Skeletal muscle tissue (tissue), 4 donors: ENCODE data around the gene CHD1L. TPM values are rescaled to one million over a fixed set of nuclear protein-coding genes. Genes with fewer than 3 reads are reported as not detected.
"Not testable (repeated sequence)": the region's sequence is repeated elsewhere in the genome, so short reads cannot be mapped to it uniquely, and the experiment has no call there.

Experiments used
- H3K27ac ChIP-seq: one replicate; pipeline ENCODE4 v1.7.0; 2013; ENCODE audit warnings: mild to moderate bottlenecking, low read depth, low read length, inconsistent platforms
- H3K27me3 ChIP-seq, 3 donors: one replicate each; pipeline ENCODE4 v1.7.0; 2013; ENCODE audit warnings: low read length in 3 of 3; ENCODE audit not compliant: control insufficient read depth in 3 of 3, insufficient read depth in 3 of 3
- H3K36me3 ChIP-seq, 3 donors: one replicate each; pipeline ENCODE4 v1.7.0; 2013; ENCODE audit warnings: low read length in 3 of 3; ENCODE audit not compliant: control insufficient read depth in 3 of 3, insufficient read depth in 3 of 3
- H3K4me1 ChIP-seq, 3 donors: one replicate each; pipeline ENCODE4 v1.7.0; 2013; ENCODE audit warnings: low read length in 3 of 3, mild to moderate bottlenecking in 3 of 3; ENCODE audit not compliant: control insufficient read depth in 3 of 3, insufficient read depth in 3 of 3
- H3K4me3 ChIP-seq, 3 donors: one replicate each; pipeline ENCODE4 v1.7.0; 2013; ENCODE audit warnings: low read length in 3 of 3
- H3K9ac ChIP-seq, 3 donors: one replicate each; pipeline ENCODE4 v1.7.0; 2013; ENCODE audit warnings: low read length in 3 of 3, mild to moderate bottlenecking in 3 of 3, moderate library complexity in 2 of 3, low read depth in 1 of 3
- H3K9me3 ChIP-seq, 3 donors: one replicate each; pipeline ENCODE4 v1.7.0; 2013; ENCODE audit warnings: low read length in 3 of 3; ENCODE audit not compliant: control insufficient read depth in 3 of 3
- total RNA-seq: library from RNA; depleted of rRNA; stranded (reverse); fragments of >200 nt; gene quantifications from one replicate; pipeline ENCODE4 v1.2.3, GENCODE V29; 2014
- donor health status: Osteomylitis.

The CHD1L gene
- total RNA-seq, 1 donor from 2014 or later: 23.5 TPM

DNA sequence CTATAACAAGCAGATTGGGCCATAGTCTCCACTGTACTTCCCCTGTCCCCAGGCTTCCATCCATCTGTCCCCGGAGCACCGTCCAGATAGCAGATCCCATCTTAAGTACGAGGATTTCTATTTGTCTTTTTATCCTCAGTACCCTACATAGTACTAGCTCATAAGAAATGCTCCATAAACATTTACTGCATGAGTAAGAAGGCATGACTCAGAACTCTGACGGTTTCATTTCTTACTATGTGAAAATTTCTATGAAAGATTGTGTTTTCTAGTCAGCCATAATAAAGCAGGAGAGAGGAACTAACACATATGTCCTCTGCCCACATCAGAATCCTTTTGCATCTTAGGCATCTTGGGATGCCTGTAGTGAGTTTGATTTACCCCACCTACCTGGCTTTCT lies 49.5 kb downstream of the CHD1L start:
- Histone ChIP-seq H3K27ac (no peak overlapping the region), H3K36me3 (peaks cover 65 to 80% (median 78%) of the 10 kb centered on the region in 3 donors), H3K27me3 (no peaks in the 10 kb centered on the region), H3K4me1 (no peaks in the 10 kb centered on the region), H3K9me3 (no peaks in the 10 kb centered on the region), H3K9ac (no peak overlapping the region), H3K4me3 (no peak overlapping the region)

DNA sequence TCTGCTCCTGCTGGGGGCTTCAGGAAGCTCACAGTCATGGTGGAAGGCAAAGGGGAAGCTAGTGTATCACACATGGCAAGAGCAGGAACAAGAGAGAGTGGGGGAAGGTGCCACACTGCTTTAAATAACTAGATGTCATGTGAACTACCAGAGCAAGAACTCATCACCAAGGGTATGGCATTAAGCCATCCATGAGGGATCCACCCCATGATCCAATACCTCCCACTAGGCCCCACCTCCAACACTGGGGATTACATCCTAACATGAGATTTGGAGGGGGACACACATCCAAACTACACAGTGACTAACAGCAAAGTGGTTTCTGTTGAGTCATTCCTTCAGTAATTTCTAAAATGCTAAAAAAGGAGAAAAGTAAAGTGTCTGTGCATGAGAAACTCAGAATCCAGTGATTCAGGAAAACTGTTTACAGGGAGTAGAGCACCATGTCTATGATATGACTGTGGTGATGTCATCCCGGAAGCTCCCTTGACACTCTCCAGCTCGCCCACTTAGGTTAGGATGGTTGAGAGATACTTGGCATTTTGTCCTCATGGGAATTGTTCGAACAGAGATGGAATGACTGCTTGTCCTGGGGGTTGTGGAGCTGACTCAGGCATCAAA lies 50.3 kb downstream of the CHD1L start:
- no peak overlapping the region for H3K9ac ChIP-seq
- no peak overlapping the region for H3K4me3 ChIP-seq
- H3K27ac ChIP-seq: no peak overlapping the region
- no peaks in the 10 kb centered on the region for H3K9me3 ChIP-seq
- H3K36me3 ChIP-seq: peaks cover 65 to 81% (median 71%) of the 10 kb centered on the region in 3 donors
- no peaks in the 10 kb centered on the region for H3K27me3 ChIP-seq
- no peaks in the 10 kb centered on the region for H3K4me1 ChIP-seq

DNA sequence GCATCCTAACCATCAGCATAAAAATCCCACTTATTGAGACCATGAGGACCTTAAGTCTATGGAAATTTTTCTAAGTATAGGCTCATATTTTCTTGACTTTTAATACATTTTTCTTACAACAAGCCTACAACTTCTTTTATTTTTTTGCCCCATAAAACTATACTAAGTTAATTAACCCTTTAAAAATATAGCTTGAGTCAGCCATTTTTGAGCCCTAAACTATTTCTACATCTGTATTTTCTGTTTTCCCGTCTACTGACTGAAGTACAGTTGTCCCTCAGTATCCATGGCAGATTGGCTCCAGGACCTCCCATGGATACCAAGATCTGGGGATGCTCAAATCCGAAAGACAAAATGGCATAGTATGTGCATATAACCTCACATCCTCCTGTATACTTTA lies 55.0 kb downstream of the CHD1L start:
- Histone ChIP-seq H3K36me3 (peaks cover 34 to 42% (median 41%) of the 10 kb centered on the region in 3 donors), H3K27me3 (no peaks in the 10 kb centered on the region)

DNA sequence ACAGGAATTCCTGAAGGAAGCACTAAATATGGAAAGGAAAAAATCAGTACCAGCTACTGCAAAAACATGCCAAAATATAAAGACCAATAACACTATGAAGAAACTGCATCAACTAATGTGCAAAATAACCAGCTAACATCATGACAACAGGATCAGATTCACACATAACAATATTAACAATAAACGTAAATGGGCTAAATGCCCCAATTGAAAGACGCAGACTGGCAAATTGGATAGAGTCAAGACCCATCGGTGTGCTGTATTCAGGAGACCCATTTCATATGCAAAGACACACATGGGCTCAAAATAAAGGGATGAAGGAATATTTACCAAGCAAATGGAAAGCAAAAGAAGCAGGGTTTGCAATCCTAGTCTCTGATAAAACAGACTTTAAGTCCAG lies 63.3 kb downstream of the CHD1L start:
- H3K27ac ChIP-seq, H3K9ac ChIP-seq, H3K36me3 ChIP-seq, H3K27me3 ChIP-seq, H3K4me1 ChIP-seq, H3K4me3 ChIP-seq: not testable (repeated sequence)
- H3K9me3 ChIP-seq: peaks cover 2 to 11% (median 4%) of the 10 kb centered on the region in 3 donors

More for the DNA sequence above, 55.0 kb downstream of the CHD1L start:
- H3K4me1 ChIP-seq: no peaks in the 10 kb centered on the region
- no peak overlapping the region for H3K9ac ChIP-seq
- H3K9me3 ChIP-seq: peaks cover 0 to 7% (median 2%) of the 10 kb centered on the region in 3 donors
- H3K4me3 ChIP-seq: no peak overlapping the region
- H3K27ac ChIP-seq: no peak overlapping the region

DNA sequence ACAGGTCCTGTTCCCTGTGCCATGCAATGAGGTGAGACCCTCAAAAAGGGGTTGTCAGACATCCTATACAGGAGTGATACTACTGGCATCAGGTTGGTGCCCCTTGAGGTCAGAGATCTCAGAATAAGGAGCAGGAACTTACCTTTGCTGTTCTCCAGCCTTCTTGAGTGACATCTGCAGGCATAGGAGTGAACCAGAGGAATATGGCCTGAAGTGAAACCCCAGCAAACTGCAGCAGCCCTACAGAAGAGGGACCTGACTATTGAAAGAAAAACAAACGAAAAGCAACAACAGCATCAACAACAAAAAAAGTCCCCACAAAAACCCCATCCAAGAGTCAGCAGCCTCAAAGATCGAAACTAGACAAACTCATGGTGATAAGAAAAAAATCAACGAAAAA lies 74.5 kb downstream of the CHD1L start:
- H3K4me3 ChIP-seq: no peak overlapping the region
- no peaks in the 10 kb centered on the region for H3K27me3 ChIP-seq
- H3K27ac ChIP-seq: no peak overlapping the region
- no peaks in the 10 kb centered on the region for H3K36me3 ChIP-seq
- H3K4me1 ChIP-seq: no peaks in the 10 kb centered on the region
- no peak overlapping the region for H3K9ac ChIP-seq
- H3K9me3 ChIP-seq: no peaks in the 10 kb centered on the region

DNA sequence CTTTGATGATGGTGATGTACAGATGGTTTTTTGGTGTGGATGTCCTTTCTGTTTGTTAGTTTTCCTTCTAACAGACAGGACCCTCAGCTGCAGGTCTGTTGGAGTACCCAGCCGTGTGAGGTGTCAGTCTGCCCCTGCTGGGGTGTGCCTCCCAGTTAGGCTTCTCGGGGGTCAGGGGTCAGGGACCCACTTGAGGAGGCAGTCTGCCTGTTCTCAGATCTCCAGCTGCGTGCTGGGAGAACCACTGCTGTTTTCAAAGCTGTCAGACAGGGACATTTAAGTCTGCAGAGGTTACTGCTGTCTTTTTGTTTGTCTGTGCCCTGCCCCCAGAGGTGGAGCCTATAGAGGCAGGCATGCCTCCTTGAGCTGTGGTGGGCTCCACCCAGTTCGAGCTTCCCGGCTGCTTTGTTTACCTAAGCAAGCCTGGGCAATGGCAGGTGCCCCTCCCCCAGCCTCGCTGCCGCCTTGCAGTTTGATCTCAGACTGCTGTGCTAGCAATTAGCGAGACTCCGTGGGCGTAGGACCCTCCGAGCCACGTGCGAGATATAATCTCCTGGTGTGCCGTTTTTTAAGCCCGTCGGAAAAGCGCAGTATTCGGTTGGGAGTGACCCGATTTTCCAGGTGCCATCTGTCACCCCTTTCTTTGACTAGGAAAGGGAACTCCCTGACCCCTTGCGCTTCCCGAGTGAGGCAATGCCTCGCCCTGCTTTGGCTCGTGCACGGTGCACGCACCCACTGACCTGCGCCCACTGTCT lies 84.6 kb downstream of the CHD1L start:
- H3K4me1 ChIP-seq, H3K27ac ChIP-seq, H3K4me3 ChIP-seq, H3K9me3 ChIP-seq, H3K9ac ChIP-seq, H3K27me3 ChIP-seq, H3K36me3 ChIP-seq: not testable (repeated sequence)

DNA sequence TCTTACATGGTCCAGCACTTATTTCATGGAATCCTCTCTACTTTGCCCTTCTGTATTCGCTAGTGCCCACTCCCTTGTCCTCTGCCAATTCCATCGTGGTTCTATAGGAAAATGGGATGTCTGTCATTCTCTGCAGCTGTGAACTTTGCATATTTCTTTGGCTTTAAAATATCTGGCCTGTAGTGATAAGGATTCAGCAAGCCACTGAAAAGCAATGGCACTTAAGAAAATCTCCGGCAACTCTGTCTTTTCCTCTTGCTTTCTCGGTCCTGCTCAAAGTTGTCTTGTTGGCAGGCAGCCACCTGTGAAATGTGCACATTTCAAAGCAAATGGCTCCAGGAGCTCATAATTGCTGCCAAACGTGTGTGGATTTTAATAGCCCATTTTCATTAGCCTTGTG lies 91.8 kb downstream of the CHD1L start:
- H3K27me3 ChIP-seq: no peaks in the 10 kb centered on the region

DNA sequence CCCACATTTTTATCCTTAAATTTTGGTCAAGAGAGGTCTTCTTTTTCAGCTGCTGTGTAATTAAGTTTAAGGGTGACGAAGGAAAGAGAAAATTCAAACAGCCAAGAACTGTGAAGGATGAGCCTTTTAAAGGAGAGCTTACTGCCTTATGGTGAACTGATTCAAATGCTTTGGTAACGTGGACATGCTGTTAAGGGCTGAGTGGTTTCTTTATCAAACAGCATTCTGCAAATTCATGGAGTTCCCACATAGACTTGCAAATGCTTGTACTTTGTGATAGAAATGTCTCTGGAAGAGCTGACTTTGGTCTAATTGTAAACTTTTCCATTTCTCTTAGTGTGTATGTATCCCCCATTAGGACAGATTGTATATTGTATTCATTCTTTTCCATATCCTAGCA lies 93.8 kb downstream of the CHD1L start:
- H3K9me3 ChIP-seq: no peaks in the 10 kb centered on the region
- no peak overlapping the region for H3K4me3 ChIP-seq
- no peaks in the 10 kb centered on the region for H3K27me3 ChIP-seq
- no peaks in the 10 kb centered on the region for H3K36me3 ChIP-seq
- H3K4me1 ChIP-seq: no peaks in the 10 kb centered on the region
- no peak overlapping the region for H3K27ac ChIP-seq
- H3K9ac ChIP-seq: no peak overlapping the region

More for the DNA sequence above, 91.8 kb downstream of the CHD1L start:
- H3K9ac ChIP-seq: no peak overlapping the region
- no peaks in the 10 kb centered on the region for H3K36me3 ChIP-seq
- H3K27ac ChIP-seq: no peak overlapping the region
- H3K4me1 ChIP-seq: no peaks in the 10 kb centered on the region
- H3K9me3 ChIP-seq: no peaks in the 10 kb centered on the region
- H3K4me3 ChIP-seq: no peak overlapping the region

DNA sequence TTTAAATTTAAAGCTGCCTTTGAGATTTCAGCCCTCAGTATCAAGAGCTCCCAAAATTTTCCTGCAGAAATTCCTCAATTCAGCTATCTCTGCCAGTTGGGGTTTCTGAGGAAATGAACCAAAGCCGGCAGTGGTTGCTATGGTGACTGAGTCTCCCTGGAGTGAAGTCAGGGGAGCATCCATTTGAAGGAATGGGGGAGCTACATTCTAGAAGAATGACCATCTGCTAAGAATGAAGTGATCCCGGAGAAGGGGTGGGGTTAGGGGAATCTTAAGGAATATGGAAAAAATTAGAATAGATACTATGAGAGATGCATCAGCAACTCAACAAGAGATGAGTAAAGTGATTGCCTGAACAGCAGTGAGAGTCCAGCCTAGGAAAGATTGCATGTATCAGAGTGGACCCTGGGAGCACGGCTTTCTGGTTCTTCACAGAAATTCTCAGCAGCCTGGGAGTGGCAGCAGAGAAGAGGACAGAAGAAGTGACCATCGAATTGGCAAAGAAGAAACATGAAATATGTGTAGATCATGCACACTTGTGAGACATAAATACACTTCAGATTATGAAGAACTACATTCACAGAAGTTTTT lies 94.7 kb downstream of the CHD1L start:
- Histone ChIP-seq H3K9me3 (no peaks in the 10 kb centered on the region), H3K27ac (no peak overlapping the region), H3K36me3 (no peaks in the 10 kb centered on the region), H3K27me3 (no peaks in the 10 kb centered on the region), H3K9ac (no peak overlapping the region), H3K4me1 (no peaks in the 10 kb centered on the region), H3K4me3 (no peak overlapping the region)

DNA sequence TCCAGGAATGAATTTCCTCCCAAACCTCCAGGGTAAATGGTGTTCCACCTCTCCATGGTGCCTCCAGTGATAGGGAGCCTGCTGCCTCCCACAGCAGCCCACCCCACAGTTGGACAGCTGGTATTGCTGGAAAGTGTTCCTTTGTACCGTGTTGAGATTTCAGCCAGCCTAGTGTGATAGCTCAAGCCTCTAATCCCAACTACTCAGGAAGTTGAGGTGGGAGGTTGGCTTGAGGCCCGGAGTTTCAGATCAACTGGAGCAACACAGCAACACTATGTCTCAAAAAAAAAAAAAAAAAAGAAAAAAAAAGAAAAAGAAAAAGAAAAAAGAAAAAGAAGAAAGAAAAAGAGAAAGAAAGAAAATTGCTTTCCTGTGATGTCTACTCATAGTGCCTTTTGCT lies 96.1 kb downstream of the CHD1L start:
- no peak overlapping the region for H3K9ac ChIP-seq
- H3K27ac ChIP-seq: no peak overlapping the region
- H3K27me3 ChIP-seq: no peaks in the 10 kb centered on the region
- H3K9me3 ChIP-seq: no peaks in the 10 kb centered on the region
- H3K36me3 ChIP-seq: no peaks in the 10 kb centered on the region
- H3K4me1 ChIP-seq: no peaks in the 10 kb centered on the region
- no peak overlapping the region for H3K4me3 ChIP-seq
